Stimulated activated CD8-positive, alpha-beta memory T cell treated with anti-CD3 and anti-CD28 coated beads, Interleukin-12 subunit alpha, Interleukin-12 subunit beta, amount 100 ng/mL, for 4 hours (primary cell): ENCODE results near the gene COBL.

Experiments
- DNase-seq: peaks from one replicate; pipeline ENCODE4 v3.0.0-alpha.2; 2020; ENCODE audit warnings: low read depth

Gene COBL

DNA sequence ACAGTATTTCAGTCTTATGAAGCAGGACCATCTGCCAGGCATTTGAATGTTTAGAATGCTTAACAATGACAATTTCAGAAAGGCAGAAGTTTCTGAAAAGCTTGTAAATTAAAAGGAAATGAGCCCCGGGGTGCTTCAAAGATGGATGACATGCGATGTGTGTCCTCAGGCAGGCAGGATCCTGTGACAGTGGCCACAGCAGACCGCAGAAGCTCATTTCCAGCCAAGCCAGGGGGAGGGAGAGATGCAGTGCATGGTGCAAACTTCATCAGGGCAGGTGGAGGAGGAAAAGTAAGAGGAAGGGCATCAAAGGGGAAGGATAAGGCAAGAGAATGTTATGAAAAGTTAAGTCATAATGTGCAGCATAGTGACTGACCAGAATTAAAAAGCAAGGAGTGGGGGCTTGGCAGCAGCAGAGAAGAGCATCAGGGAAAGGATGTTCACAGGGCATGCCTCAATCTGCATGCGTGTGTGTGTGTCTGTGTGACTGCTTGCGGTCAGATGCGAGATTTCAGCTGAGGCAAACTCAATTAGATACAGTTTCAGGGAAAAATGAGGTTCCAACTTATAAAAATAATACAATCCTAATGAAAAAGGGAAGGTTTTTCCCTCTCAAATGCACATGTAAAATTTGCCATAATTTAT, 173.7 kb downstream of the COBL start:
- no peak for DNase-seq

DNA sequence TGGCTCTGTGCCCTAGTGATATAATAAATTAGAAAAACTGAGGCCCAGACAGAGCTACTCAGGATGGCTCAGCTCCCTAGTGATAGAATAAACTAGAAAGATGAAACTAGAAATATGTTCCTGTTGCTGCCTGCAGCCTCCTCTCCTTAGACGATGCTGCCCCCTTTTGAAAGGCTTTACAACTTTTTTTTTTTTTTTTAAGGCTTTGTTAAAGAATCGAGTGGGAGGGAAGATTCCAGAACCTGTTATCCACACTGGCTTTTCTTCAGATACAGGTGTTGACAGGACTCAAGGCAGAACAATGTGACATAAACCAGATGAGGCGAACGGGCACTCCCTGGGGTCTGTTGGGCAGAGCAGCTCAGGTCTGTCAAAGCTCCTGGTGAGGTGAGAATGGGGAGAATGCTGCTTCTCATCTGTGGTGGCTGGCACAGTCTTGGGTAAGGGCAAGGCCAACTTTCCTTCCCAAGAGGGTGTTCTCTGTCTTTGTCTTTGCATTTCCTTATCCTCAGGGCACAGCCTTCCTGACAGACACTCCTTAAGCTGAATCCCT, 175.1 kb downstream of the COBL start:
- DNase-seq: no peak

DNA sequence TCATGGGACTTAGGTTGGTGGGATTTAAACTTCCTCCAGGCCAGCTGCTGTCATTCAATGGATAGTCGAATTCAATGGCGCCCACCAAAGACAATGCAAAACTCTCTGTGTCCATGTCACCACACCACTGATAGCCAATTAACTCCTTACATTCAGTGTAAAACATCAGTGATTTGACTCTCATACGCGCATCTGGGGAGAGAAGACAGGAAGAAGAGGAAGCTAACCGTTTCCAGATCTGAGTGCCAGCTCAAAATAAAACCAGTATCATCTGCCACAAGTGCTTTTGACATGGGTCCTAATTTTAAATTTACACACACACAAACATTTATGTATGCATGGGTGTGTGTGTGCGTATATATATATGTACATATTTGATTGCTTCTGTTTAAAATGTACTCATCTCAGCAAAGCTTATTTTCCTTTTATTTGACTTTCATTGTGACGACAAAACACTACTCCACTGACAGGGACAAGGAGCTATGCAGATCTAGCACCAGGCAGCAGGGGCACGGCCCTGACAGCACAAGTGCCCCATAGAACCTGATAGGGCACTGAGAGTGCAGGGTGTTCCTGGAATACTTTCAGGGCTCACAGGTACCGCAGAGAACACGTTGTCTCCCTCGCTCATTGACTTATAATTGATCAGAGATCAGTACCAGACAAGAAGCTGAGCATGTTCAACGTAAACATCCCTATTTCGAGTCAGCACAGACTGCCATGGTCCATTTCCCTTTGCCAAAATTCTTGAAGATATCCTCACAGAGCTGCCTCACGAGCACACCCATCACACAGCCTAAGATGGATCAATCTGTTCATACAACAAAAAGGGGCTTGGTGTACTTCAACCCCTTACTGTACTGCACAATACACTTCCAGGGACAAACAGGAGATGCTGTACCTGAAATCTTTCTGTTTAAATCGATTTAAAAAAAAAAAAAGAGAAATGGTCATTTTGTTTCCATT, 176.1 kb downstream of the COBL start:
- DNase-seq: no peak

- DNase-seq: no peak
Measured at GRCh38 chr7:51139796-51140195, 176.8 kb downstream of the COBL start.

DNA sequence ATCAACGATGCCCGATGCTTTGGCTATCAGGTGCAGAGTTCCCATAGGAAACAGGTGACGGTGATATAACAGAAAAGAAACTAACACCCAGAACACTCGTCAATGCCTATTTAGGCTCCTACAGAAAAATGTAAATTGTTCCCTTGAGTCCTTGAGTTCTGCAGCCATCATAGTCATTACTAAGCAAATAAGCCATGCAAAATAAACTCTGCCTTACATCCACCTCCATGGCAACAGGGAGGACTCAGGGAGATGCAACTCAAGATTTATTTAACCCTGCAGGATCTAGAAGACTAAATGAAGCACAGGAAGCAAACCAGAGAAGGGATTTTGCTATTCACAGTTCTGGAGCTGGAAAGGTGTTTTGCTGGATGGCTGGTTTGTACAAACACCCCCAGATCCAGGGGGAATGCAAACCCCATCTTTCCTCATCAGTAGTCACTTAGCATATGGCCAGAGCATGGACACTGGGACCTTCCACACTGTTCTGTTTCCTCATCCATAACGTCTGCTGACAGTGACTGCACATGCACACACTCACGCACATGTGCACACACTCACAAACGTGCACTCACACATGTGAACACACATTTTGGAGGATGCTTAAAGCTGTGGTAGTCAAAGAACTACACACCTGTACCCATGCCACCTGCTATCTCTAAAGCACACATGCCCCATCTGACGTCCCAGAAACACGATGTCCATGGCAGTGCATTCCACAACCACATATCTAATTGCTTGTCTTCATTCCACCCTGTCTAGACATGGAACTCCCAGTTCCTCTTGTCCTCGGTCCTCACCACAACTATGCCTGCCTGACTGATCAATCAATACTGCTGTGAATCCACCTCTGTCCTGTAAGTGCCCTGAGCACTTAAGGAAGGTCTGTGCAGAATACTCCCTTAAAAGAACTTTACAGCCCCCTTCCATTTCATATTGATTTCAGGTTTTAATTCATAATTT, 178.2 kb downstream of the COBL start:
- DNase-seq: no peak

DNA sequence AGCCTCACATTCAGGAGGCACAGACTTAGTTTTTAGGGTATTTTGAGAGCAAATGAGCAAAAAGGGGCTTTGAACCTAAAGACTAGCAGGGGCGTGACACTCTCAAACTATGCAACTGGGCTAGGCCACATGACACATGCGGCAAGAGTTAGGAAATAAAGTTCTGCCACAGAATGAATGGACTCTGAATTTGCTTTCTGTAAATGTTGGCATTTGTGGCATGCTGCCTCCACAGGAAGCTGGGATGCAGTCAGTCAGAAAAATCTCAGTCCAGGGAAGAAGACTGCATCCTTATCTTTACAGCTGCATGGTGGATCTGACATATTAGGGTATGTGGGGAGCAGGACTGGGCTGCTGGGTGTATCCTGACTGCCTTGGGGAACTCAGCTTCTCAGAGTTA, 181.0 kb downstream of the COBL start:
- no peak for DNase-seq

DNA sequence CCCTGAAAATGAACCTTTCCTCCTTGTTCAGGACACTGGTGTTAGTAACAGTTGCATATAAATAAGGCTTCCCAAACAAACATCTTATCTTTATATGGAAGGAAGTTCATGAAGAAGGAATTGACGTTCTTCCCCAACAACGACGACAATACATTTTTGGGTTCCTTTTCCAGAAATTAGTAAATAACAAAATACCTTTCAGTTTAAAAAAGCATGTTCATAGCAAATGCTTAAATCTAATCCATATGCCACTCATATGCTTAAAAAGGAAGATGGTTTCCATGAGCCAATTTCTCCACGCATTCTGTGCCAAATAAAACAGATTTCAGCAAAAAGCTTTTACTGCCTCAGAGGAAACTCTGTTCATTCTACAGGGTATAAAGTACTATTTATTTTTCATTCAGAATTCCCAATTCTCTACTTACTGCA, 182.6 kb downstream of the COBL start:
- no peak for DNase-seq

DNA sequence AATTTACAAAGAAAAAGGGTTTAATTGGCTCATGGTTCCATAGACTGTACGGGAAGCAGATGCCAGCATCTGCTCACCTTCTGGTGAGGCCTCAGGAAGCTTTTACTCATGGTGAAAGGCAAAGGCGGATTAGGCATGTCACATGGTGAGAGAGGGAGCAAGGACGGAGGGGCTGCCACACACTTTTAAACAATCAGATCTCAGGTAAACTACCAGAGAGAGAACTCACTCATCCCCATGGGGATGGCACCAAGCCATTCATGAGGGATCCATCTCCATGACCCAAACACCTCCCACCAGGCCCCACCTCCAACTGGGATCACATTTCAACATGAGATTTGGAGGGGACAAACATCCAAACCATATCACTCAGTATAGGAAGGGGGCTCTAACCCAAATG, 183.9 kb downstream of the COBL start:
- DNase-seq: no peak

- no peak for DNase-seq
Measured at GRCh38 chr7:51129527-51130472, 186.8 kb downstream of the COBL start.

GRCh38 chr7:51128545-51129435, 187.8 kb downstream of the COBL start:
- no peak for DNase-seq

DNA sequence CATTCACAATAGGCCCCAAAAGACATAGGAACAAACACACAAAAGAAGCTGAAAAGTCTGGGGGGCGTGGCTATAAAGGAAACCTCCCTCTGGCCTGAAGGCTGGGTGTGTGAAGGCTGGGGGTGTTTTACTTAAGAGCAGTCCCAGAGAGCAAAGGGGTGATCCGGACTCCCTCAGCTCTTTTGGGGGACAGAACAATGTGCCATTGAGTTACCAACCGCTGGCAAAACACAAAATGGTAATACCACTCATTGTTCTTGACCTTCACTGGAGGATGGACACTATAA, 189.0 kb downstream of the COBL start:
- no peak for DNase-seq

DNA sequence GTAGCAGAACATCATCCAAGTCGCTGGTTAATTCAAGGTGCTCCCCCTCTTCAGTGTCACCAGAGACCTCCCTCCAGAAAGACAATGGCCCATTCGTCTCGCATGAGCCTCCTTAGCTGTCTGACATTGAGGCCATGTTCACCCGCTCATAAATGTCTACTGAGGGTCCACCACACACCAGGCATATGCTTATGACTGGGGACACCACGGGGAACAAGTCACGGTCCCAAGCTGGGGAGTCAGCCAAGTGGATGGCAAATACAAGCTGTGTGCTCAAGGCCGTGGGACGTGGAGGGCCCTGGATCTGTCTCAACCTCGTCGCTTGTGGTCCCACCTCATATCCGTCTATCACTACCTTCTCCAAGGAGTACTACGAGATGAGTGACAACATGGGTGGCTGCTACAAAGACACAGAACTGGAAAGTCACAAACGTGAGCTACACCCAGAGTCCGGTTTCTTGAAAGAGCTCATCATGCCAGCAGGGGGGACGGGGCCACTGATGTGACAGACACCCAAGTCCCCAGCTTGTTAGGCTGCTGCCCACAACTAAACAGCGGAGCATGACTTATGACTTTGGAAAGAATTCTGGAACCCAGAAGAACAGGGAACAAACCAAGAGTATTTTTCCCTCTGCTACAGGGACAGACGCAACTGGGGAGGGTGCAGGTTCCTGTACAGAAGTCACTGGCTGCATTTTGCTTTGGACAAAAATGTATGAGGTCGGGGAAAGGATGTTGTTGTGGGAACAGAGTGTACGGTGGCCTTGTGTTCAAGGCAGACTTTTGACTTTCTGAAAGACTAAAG, 189.6 kb downstream of the COBL start:
- DNase-seq: no peak

- DNase-seq: no peak
Measured at GRCh38 chr7:51126324-51126723, 190.3 kb downstream of the COBL start.

DNA sequence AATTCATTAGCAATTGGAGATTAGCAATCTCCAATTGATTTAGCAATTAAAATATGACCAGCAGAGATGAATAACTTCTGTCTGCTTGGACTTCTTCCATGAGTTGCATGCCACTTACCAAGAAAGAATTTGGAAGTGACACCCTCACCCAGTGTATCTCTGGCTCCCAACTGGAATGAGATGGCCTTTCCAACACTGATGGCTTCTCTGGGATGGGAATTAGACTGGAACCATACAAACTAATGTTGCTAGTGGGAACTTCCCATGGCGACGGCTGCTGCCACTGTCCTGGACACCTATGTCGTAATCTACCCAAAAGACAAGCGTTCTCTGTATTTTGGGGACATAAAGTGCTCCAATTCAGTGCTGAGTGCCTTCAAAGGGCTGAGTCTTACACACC, 192.3 kb downstream of the COBL start:
- no peak for DNase-seq

GRCh38 chr7:51123322-51124019, 193.1 kb downstream of the COBL start:
- DNase-seq: peak; percentile 4

DNA sequence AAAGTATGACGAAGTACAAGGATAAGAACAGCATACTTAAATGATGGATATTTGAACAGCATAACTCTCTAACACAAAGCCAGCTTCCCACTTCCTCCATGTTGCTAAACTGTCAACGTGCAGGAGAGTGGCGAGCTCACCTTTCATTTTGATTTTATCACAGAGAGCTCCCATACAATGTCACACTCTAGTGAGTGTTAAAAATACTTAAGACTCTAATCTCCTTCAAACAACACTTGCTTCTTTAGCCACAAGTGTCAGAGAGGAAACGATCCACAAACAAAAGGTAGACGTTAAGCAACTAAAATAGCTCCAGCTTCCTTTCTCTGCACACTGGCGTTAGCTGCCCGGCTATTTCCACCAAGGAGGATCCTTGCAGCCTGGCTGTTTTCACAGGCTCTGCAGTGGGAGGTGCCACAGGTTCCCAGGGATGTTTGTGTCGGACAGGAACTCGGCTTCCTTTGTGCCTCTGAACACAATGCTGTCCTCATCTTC, 194.6 kb downstream of the COBL start:
- no peak for DNase-seq

DNA sequence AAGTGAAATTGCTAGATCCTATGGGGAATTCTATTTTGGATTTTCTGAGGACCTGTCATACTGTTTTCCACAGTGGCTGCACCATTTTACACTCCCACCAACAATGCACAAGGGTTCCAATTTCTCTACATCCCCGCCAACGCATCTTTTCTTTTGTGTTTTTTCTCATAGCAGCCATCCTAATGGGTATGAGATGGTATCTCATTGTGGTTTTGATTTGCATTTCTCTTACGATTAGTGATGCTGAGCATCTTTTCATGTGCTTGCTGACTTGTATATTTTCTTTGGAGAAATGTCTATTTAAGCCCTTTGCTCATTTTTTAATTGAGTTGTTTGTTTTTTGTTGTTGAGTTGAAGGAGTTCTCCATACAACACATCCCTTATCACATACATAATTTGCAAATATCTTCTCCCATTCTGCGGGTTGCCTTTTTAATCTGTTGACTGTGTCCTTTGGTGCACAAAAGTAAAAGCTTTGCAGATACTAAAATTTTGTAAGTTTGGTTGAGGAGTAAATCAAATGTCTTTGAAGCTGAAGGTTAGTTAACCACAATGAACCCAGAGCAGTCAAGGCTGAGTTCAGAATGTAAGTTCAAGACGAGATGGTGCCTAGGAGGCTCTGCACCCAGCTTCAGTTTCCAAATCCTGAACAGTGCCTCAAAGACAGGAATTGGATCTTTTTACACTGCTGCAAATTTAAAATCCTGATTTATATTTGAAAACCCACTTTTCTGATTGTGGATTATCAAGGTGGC, 195.4 kb downstream of the COBL start:
- no peak for DNase-seq

GRCh38 chr7:51118628-51119027, 198.0 kb downstream of the COBL start:
- no peak for DNase-seq
